HG02884 (cell line): ENCODE measurements around the gene C13orf42.

Source experiments
- ATAC-seq: cut with Tn5 transposase; IDR thresholded peaks from one replicate; pipeline ENCODE4 v1.9.1; 2021; ENCODE audit warnings: mild to moderate bottlenecking, moderate library complexity; ENCODE audit not compliant: unreplicated experiment

Gene C13orf42

GRCh38 chr13:51035978-51036377 lies 75.1 kb downstream of the C13orf42 start:
- ATAC-seq: no peak

- ATAC-seq: no peak
Measured at GRCh38 chr13:51035469-51035868, 75.6 kb downstream of the C13orf42 start.

- ATAC-seq: no peak
Measured at GRCh38 chr13:51034906-51035305, 76.2 kb downstream of the C13orf42 start.

GRCh38 chr13:51033421-51034185 lies 77.5 kb downstream of the C13orf42 start:
- ATAC-seq: no peak

GRCh38 chr13:51032831-51033230 lies 78.2 kb downstream of the C13orf42 start:
- ATAC-seq: no peak
